NOMO-1 treated with dmso at 0.1 percent for 144 hours (cell line): ENCODE results near the gene TNFSF8.
A peak's percentile ranks its signal among the peaks of the same experiment; 100 is the strongest.

Source experiments
- DNase-seq: peaks from one replicate; lab custom pipeline; 2025; ENCODE audit not compliant: unreplicated experiment; lab: John Stamatoyannopoulos, UW

TNFSF8 gene, protein sequence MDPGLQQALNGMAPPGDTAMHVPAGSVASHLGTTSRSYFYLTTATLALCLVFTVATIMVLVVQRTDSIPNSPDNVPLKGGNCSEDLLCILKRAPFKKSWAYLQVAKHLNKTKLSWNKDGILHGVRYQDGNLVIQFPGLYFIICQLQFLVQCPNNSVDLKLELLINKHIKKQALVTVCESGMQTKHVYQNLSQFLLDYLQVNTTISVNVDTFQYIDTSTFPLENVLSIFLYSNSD

DNA sequence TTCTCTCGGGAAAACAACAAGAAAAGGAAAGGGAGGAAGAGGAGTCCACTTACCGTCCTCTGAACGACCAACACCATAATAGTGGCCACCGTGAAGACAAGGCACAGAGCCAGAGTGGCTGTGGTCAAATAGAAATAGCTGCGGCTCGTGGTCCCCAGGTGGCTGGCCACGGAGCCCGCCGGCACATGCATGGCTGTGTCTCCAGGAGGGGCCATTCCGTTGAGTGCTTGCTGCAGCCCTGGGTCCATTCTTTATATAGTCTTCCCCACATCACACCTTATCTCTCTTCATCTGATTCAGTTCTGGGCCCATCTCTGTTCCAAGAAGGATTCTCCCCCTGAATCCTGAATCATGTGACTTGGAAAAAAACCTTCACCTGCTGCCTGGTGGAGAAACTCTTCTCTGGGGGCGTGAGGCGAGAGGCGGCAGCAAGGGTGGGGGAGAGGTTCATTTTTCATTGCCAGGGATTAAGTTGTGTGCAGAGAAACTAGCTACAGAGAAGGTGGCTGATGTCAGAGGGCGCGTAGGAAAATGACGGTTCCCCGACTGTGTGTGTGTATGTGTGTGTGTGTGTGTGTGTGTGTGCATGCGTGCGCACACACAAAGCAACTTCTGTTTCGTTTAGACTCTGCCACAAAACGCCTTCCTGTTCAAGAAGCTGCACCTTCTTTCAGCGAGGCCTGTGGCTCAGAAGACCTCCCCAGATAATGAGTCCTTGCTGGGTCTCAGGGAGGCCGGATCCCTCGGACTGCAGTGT is at the start of gene TNFSF8:
Gene TNFSF8, minus strand, starts transcription at position 536 of the 757 bp plus-strand sequence. Its CDS starts 288 bp downstream, at position 248.
- no peak for DNase-seq

DNA sequence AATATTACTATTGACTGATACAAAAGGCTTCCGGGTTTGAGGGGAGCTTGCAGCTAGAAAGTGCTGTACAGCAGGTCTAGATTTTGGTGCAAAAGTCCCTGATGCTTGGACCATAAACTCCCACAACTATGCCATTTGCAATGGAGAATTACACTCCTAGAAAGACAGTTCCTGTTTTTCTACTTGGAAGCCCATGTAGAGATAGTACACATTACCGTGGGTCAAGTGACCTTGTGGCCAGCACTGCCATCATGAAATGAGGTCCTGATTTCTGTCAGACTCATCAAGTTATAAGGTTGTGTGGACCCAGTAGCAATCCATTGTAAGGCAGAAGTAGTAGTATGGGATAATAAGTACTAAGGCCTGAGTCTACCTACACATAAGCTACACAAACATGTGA is 42.8 kb upstream of the TNFSF8 start:
- DNase-seq = no peak

DNA sequence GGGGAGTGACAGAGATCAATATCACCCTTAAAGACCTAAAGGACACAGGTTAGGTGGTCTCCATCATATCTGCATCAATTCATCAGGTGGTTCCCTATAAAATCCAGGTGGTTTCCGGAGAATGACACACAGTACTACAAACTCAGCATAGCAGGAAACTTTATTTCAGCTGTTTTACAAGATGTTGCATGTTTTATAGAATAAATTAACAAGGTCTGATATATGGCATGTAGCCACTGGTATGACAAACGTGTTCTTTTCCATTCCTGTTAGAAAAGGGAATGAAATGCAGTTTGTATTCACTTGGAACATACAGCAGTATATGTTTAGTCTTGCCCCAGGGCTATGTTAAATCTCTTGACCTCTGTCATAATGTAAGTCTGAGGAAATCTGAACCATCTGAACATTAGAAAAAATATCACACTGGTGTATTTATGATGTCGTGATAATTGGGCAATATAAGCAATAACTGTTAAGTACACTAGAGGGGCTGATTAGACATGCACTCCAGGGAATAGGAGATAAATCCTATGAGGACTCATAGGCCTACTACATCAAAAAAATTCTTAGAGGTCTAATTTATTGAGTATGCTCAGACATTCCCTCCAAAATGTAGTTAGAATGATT is 42.2 kb upstream of the TNFSF8 start:
- DNase-seq = no peak

DNA sequence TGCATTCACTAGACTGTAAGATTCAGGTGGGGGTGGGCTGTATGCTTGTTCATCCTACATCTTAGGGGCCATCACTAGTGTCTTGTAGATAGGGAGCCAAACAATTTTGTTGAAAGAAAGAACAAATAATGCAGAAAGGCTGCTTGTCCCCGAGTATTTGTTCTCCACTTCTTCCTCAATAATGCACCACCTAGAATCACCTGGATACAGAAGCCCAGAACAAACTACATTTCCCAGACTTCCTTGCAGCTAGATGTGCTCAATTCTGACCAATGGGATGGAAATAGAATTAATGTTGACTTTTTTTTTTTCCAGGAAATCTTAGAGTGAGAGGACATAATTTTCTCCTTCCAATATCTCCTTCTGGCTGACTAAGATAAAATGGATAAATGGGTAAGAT is 38.9 kb upstream of the TNFSF8 start:
- DNase-seq = no peak

DNA sequence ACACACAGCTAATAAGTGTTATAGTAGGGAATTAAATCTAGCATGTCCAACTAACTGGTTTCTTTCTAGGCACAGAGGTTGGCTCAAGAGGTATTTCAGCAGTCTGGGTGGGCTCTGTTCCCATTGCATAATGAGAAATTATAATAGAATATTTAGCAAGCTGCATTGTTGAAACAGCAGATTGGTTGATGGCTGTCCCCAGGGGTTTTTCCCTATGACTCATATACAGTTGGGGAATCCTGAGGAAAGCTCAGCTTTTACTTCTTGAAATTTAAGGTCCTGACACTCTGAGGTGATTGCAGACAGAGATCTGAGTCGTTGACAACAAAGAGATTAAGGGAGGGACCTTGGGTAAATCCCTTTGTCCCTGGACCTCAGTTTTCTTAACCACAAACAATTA is 38.3 kb upstream of the TNFSF8 start:
- no peak for DNase-seq

DNA sequence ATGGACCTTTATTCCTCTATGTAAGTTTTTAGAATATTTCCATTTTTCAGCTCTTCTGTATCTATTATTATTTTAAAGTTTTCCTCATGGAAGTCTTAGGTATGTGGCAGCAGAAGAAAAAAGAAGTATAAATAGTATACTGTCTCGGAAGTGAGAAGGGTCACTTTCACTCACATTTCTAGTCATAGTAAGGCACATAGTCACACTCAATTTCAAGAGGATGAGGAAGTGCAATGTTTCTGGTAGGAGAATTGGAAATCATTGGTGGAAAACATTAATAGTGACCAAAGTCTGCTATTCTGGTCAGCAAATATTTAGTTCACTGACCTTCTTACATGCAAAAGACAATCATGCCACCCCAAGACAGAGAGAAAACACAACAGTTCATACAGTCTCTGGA is 35.2 kb upstream of the TNFSF8 start:
- no peak for DNase-seq

DNA sequence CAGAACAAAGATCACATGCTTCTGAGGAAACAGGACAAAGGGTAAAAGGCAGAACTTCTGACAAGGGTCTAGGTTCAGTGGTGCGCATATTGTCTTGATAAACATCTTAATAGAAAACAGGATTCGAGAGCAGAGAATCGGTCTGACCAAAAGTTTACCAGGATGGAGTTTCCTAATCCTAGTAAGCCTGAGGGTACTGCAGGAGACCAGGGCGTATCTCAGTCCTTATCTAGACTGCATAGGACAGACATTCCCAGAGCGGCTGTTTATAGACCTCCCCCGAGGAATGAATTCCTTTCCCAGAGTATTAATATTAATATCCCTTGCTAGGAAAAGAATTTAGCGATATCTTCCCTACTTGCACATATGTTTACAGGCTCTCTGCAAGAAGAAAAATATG is 32.4 kb upstream of the TNFSF8 start:
- no peak for DNase-seq

DNA sequence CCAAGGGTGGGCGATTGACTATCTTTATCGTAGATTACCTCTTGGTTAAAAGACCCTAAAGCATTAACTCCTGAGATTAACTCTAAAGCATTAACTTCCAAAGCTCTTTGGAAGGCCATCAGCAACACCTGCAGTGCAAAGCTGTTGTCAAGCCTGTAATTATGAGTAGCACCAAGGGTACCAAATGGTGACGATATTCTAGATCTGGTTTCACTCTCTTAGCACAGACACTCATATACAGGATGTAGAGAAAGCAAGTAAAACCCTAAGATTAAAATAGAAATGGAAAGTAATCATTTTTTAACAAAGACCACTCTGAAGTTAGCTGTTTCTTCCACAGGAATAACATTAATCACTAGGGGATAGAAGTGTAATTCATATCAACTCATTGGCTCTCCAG is 29.9 kb upstream of the TNFSF8 start:
- DNase-seq = no peak

DNA sequence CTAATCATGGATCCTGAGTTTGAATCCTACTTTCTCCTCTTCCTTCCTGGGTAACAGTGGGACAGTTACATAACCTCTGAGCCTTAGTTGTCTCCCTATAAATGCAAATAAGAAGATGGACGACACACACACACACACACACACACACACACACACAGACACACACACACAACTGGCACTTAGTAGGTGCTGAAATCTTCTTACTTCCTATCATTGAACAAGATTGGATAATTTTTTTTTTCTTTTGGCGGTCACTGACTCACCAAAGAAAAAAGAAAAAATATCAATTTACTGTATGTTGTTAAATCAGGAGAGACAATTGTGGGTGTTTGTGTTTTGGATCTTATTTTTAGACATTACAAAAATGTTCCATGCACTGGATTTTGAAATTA is 28.4 kb upstream of the TNFSF8 start:
- DNase-seq = no peak

DNA sequence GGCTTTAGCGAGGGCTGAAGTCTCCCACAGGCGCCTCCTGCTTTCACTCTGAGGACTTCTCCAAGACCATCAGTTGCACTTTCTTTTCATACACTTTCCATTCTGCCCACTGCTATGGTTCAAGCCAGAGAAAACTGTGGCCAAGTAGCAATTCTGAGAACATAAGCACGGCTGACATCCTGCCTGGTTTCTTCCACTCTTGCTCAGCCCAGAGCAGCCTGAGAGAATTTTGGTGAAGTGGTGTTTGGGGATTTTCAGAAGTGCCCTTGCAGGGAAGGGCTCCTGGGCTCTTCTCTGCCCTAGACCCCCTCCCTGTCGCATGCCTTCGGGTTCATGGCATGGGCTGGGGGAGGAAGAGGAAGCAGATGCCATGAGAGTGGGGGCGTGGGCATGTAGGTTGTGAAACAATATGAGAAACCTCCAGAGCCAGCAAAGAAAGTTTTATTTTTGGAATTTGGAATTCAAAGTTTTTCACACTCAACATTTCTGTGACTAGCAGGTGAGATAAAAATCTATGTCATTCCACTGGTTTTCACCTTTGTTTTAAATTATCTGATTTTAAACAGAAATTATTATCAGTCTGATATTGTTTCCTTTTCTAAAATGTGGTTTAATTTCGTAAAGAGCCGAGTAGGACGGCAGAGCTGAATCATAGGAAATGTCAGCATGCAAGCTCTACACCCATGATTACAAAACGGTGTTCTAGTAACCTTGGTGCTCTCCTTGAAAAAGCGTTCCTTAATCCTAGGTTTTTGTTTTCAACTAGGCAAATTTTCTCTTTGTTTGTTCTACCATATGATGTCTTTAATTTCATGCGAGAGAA is 27.8 kb upstream of the TNFSF8 start:
- DNase-seq = peak; percentile 82

DNA sequence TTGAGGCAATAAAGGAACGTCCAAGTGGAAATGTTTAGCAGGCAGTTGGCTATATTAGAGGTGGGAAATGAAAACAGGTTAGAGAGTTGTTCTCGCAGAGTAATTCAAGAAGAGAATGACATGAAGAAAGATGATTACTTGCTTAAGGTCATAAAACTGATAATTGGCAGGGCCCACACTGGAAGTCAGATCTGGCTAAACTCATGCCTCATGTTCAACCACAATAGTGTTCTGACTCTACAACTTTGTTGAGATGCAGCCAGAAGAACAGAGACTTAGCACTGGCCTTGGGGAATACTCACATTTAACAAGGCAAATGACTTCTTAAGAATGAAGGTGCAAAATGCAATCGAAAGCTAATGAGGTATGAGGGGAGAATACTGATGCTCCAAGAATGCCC is 27.2 kb upstream of the TNFSF8 start:
- DNase-seq = no peak

DNA sequence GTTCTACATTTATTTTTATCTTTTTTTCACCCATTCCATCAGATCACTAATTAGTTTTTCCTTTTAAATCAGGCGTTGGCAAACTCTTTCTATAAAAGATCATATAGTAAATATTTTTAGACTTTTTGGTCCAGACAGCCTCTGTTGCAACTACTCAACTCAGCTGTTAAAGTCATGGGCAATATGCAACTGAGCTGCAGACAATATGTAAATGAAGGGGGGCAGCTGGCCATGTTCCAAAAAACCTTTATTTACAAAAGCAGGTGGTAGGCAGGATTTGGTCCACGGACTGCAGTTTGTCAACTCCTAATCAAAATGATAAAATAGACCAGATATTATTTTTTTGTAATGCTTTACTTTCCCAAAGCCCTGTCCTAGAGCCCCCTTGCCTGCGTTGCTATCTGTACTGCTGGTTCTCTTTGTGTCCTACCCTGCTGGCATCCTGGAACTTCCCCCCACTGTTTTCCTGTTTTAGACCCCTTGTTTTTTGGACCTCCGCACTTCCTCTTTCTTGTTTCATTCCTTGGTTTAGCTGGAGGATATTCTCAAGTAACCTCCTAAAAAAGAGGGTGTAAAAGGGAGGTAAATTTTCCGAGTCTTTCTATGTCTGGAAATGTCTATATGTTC is 24.7 kb upstream of the TNFSF8 start:
- no peak for DNase-seq

DNA sequence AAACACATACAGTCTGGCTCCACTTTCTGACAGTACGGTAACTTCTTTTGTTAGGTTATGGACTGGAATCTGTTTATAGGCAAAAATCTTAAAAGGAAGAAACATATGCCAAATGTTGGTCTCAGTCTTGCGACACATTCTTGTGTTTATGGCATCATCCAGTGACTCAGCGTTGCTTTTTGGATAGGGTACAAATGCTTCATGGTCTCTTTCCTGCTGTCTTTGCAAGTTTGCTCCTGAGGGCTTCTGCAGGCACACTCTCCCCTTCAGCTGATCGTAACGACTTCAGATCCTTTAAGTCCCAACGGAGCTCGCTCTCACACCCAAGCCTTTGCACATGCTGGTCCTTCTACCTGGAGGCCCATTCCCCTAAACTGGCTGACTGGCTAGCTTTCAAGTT is 23.6 kb upstream of the TNFSF8 start:
- peak; percentile 59 for DNase-seq

DNA sequence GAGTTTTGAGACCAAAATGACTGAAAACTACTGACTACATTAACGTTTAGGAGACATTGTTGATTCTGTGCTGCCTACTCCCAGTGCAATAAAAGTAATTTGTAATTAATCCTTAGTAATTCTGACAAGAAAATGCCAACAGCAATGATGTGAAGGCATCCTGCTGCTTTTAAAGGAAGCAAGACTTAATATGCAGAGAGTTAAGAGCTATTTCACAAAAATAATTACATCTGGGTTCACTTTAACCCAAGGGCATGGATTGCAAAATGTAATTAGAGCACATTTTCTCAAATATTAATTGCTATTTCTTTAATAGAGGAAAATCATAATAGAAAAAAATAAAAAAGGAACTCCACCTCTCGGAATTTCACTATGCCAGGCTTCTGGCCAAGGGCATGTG is 22.7 kb upstream of the TNFSF8 start:
- DNase-seq = no peak

DNA sequence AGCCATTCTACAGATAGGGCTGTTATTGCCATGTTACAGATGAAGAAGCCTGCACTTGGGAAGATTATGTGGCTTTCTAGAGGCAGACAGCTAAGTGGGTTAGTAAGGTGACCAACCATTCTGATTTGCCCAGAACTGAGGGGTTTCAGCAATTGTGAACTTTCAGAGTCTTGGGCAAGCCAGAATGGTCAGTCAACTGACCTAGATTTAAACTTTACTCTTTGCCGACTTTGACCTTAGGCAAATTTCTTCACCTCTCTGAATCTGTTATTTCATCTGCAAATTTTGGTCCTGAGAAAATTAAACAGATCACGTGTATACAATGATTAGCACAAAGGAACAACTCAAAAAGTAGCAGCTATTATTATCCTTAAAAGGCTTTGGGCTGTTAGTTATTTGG is 20.4 kb upstream of the TNFSF8 start:
- no peak for DNase-seq

DNA sequence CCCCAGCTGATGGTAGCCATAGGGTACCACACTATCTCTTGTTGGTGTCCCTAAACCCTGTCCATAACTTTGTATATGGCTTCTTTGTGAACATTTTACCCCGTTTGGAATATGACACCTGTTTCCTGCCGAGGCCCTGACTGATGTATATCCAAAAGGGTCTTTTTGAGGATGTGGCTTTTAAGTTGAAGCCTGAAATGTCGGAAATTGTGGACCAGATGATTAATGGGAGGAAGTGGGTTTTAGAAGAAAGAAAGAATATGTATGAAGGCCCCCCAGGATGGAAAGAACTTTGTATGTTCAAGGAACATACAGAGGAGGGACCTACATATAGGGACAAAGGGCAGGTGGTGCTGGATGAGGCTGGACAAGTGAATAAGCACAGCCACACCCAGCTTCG is 16.7 kb upstream of the TNFSF8 start:
- DNase-seq = no peak

DNA sequence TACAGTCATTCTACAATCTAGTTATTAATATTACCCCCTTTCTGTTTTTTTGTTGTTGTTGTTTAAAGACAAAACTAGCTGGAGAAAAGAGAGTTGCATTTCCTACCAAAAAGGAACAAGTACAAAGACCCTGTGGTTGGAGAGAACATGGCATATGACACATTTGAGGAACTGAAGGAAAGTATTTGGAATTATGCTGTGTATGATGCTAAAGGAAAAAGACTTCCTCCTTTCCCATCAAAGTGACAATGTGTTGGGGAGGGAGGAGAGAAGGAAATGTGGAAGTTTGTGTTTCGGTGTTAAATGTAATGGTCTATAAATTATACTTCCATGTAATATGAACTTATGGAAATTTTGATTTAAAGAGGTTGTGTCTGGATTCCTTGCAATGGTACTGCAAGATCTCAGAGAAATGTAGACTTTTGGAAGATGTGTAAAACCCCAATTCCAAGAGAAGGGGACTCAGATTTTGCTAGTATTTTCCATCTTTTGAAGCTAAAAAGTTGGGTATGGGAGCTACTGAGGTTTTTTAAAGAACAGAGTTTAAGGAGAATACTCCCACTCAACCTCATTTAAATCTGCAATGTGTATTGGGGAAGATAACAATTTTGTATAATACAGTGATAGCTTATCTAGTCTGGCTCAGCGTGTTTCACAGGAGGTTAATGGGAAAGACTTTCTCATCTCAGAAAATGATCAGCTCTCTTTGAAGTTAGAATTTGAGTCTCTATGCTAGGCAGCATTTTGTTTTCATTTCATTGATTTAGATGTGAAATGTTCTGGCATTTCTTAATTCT is 15.4 kb upstream of the TNFSF8 start:
- no peak for DNase-seq

DNA sequence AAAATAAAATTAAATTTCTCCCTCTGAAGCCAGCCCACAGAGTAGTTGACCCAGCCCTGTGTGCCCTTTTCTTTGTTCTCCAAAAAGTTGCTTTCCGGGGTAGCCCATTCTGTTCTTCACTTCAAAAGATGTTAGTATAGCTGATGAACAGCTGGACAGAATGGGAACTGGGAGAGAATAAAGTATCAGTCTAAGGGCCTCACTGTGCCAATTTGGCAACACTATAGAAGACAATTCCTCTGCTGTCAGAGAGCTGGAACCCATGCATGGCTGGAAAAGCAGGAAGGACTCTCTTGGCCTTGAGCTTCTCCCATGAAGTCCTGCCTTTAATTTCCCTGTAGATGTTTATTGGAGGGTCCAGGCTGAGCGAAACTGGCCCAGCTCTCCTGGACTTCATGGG is 11.0 kb upstream of the TNFSF8 start:
- no peak for DNase-seq

DNA sequence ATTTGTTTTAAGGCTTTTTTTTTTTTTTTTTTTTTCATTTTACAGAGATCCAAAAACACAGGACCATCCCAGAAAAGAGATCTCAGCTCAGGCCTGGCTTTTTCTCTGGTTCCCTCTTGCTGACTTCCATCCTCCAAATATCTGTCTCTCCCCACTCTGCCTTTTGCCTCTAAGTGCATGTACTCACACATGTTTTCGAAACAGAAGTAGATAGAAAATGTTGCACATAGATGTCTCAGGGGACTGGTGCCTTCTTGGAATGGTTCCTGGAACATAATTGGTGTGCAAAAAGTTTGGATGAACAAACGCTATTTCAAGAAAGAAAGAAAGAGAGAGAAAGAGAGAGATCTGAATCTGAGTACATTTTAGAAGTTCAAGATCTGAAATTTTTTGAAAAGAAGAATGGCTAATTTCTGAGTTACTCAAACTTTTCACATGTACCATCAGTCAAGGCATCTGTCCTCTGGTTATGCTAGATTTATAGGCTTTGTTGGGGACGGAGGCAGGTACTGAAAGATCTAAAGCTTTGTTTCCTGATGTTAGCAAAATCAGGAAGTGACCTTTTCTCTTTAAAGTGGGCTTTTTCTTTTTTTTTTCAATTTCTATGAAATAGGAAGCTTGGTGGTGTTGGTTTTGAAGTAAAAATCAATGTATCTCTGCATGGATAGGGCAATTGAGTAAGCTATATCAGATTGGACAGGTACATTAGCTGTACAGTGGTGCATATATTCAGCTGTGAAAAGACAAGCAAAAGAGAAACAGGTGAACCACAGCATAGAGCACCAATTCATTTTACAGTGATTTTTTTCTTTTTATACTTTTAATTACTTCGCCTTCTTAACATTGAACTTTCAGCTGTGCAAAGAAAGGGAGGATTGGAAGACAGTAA is 8.5 kb upstream of the TNFSF8 start:
- DNase-seq = no peak
